ENCODE measurements around the gene UTS2.

The UTS2 gene

GRCh38 chr1:7813677-7814373 lies 39.0 kb downstream of the UTS2 start:
- in situ Hi-C loops (cut with HindIII; ENCODE audit: low sequenced_read_pairs) = no loop called here

GRCh38 chr1:7811476-7811875 lies 41.4 kb downstream of the UTS2 start:
- in situ Hi-C loops (cut with HindIII; ENCODE audit: low sequenced_read_pairs) = no loop called here

- in situ Hi-C loops (cut with HindIII; ENCODE audit: low sequenced_read_pairs) = no loop called here
These were observed 42.5 kb downstream of the UTS2 start for GRCh38 chr1:7810395-7810794.

- in situ Hi-C loops (cut with HindIII; ENCODE audit: low sequenced_read_pairs) = no loop called here
These were observed 43.1 kb downstream of the UTS2 start for GRCh38 chr1:7809742-7810141.

GRCh38 chr1:7808253-7808844 lies 44.5 kb downstream of the UTS2 start:
- in situ Hi-C loops (cut with HindIII; ENCODE audit: low sequenced_read_pairs) = no loop called here

GRCh38 chr1:7805460-7805859 lies 47.4 kb downstream of the UTS2 start:
- in situ Hi-C loops (cut with HindIII; ENCODE audit: low sequenced_read_pairs) = no loop called here
